ENCODE results near the gene DEFB123.

DEFB123 gene

DNA sequence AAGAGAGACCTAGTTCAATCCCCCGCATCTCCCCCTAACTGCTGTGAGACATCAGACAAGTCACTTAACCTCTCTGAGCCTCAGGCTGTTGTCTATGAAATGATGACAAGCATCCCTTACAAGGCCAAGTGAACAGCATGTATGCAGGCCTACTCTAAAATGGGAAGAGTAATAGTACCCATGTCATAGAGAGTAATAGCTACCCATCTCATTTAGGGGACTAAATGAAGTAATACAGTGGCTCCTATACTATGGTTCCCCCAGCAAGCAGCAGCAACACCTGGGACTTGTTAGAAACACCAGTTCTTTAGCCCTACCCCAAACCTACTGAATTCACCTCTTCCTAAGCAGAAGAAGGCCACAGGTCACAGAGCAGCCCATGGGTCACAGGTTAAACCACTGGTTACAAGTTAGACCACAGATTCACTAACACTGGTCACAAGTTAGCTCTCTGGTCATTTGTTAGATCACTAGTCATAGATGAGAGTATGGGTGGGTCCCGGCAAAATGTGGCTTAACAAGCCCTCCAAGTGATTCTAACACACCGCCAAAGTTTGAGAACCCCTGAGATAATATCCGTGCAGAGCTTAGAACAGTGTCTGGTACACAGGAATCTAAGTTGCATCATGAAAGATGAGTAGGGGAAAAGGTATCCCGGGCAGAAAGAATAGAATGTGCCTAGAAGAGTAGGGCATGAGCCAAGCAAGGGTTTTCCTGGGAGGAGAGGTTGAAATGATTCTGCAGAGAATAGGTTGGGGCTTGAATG is 33.1 kb downstream of the DEFB123 start:
- H3K27ac ChIP-seq (replicated peaks), result no peak overlapping the region
- no peak for DNase-seq (ENCODE audit: low read depth in 1 of 2, low spot score in 1 of 2)
- H3K27me3 ChIP-seq (ENCODE audit: insufficient read depth, poor library complexity, severe bottlenecking), result peaks cover 19% of the 10 kb centered on the region

DNA sequence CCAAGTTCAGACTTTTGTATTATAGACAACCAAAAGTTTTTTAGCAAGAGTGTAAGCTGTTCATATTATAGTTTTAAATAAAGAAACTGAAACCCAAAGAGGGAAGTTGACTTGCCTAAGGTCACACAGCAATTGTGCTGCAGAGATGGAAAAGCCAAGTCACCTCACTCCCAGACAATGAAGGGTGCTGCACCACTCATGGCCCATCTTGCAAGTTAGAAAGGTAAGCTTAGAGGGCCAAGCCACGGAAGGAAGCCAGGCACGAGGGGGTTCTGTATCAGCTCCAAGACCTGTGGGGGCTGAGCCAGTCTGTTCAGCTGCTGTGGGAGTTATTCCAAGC is 33.6 kb downstream of the DEFB123 start:
- peaks cover 19% of the 10 kb centered on the region for H3K27me3 ChIP-seq (ENCODE audit: insufficient read depth, poor library complexity, severe bottlenecking)
- no peak overlapping the region for H3K27ac ChIP-seq (replicated peaks)
- H3K4me3 ChIP-seq (replicated peaks; ENCODE audit: insufficient read depth, low read length), result no peak overlapping the region
- DNase-seq (ENCODE audit: low read depth in 1 of 2, low spot score in 1 of 2), result no peak
- TF ChIP-seq SPI1 (IDR thresholded peaks at IDR 0.05; ENCODE audit: borderline replicate concordance, low read depth), result no peak

More for the DNA sequence above, 33.1 kb downstream of the DEFB123 start:
- H3K4me3 ChIP-seq (replicated peaks; ENCODE audit: insufficient read depth, low read length), result no peak overlapping the region
- TF ChIP-seq, protein P1, sequence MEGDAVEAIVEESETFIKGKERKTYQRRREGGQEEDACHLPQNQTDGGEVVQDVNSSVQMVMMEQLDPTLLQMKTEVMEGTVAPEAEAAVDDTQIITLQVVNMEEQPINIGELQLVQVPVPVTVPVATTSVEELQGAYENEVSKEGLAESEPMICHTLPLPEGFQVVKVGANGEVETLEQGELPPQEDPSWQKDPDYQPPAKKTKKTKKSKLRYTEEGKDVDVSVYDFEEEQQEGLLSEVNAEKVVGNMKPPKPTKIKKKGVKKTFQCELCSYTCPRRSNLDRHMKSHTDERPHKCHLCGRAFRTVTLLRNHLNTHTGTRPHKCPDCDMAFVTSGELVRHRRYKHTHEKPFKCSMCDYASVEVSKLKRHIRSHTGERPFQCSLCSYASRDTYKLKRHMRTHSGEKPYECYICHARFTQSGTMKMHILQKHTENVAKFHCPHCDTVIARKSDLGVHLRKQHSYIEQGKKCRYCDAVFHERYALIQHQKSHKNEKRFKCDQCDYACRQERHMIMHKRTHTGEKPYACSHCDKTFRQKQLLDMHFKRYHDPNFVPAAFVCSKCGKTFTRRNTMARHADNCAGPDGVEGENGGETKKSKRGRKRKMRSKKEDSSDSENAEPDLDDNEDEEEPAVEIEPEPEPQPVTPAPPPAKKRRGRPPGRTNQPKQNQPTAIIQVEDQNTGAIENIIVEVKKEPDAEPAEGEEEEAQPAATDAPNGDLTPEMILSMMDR (IDR thresholded peaks at IDR 0.05; ENCODE audit: insufficient read depth, low read length), result no peak
- TF ChIP-seq SPI1 (IDR thresholded peaks at IDR 0.05; ENCODE audit: borderline replicate concordance, low read depth), result no peak
- TF ChIP-seq GABPA (IDR thresholded peaks at IDR 0.05; ENCODE audit: low read depth), result no peak
- TF ChIP-seq, protein P2, sequence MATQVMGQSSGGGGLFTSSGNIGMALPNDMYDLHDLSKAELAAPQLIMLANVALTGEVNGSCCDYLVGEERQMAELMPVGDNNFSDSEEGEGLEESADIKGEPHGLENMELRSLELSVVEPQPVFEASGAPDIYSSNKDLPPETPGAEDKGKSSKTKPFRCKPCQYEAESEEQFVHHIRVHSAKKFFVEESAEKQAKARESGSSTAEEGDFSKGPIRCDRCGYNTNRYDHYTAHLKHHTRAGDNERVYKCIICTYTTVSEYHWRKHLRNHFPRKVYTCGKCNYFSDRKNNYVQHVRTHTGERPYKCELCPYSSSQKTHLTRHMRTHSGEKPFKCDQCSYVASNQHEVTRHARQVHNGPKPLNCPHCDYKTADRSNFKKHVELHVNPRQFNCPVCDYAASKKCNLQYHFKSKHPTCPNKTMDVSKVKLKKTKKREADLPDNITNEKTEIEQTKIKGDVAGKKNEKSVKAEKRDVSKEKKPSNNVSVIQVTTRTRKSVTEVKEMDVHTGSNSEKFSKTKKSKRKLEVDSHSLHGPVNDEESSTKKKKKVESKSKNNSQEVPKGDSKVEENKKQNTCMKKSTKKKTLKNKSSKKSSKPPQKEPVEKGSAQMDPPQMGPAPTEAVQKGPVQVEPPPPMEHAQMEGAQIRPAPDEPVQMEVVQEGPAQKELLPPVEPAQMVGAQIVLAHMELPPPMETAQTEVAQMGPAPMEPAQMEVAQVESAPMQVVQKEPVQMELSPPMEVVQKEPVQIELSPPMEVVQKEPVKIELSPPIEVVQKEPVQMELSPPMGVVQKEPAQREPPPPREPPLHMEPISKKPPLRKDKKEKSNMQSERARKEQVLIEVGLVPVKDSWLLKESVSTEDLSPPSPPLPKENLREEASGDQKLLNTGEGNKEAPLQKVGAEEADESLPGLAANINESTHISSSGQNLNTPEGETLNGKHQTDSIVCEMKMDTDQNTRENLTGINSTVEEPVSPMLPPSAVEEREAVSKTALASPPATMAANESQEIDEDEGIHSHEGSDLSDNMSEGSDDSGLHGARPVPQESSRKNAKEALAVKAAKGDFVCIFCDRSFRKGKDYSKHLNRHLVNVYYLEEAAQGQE (IDR thresholded peaks at IDR 0.05; ENCODE audit: insufficient replicate concordance, low read depth), result no peak
- TF ChIP-seq POLR2AphosphoS5 (IDR thresholded peaks at IDR 0.05; ENCODE audit: low read depth), result no peak

DNA sequence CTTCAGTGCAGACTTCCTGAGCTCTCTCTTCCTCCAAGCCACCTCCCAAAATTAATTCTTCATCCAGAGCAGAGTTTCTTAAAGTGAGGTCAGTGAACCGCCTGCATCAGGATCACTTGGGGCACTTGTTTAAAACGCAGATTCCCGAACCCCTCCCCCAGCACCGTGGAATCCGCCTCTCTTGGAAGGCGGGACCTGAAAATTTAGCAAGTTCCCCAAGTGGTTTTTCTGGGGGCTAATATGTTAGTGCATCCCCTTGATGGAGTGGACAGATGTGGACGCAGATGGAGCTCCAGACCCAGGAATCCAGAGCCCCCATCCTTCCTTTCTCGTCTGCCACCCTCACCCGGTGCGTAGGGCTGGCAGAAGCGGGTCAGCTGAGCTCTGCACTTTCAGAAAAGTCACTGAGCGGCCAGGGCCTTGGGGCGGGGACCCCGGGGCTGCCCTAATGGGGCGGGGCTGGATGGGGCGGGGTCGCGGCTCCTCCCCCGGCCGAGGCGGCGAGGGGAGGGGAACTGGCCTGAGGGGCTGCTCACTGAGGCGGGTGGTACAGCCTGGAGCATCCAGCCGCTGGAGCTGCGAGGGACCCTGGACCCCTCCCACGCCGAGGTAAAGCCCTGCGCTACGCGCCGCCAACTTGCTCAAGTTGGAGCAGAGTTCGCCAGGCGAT is 34.5 kb downstream of the DEFB123 start, which contains the start of the genes DEFB124 and REM1:
Gene DEFB124, minus strand, starts transcription at position 370 of the 670 bp plus-strand sequence. CDS start 2,114 bp downstream, outside the sequence.
Gene REM1, plus strand, starts transcription at position 531 of the 670 bp plus-strand sequence. CDS start 1,158 bp downstream, outside the sequence.
- Histone ChIP-seq H3K4me3 (replicated peaks; ENCODE audit: insufficient read depth, low read length) (no peak within 1 kb of the TSS), H3K27me3 (ENCODE audit: insufficient read depth, poor library complexity, severe bottlenecking) (peaks cover 19% of the 10 kb centered on the region), H3K27ac (replicated peaks) (no peak within 1 kb of the TSS)
- DNase-seq (ENCODE audit: low read depth in 1 of 2, low spot score in 1 of 2), result no peak
- TF ChIP-seq GABPA (IDR thresholded peaks at IDR 0.05; ENCODE audit: low read depth), result no peak
- TF ChIP-seq, protein P1 (IDR thresholded peaks at IDR 0.05; ENCODE audit: insufficient read depth, low read length), result no peak
- TF ChIP-seq SPI1 (IDR thresholded peaks at IDR 0.05; ENCODE audit: borderline replicate concordance, low read depth), result no peak
- TF ChIP-seq, protein P2 (IDR thresholded peaks at IDR 0.05; ENCODE audit: insufficient replicate concordance, low read depth), result no peak
- TF ChIP-seq POLR2AphosphoS5 (IDR thresholded peaks at IDR 0.05; ENCODE audit: low read depth), result no peak
